NCI-H2081 treated with DMSO at 0.1 percent for 48 hours (cell line): ENCODE results near the gene DNAAF3.
"Not testable (repeated sequence)": the region's sequence is repeated elsewhere in the genome, so short reads cannot be mapped to it uniquely, and the experiment has no call there.

Experiments
- DNase-seq: peaks from one replicate; lab custom pipeline; 2025; lab: John Stamatoyannopoulos, UW

The DNAAF3 gene

DNA sequence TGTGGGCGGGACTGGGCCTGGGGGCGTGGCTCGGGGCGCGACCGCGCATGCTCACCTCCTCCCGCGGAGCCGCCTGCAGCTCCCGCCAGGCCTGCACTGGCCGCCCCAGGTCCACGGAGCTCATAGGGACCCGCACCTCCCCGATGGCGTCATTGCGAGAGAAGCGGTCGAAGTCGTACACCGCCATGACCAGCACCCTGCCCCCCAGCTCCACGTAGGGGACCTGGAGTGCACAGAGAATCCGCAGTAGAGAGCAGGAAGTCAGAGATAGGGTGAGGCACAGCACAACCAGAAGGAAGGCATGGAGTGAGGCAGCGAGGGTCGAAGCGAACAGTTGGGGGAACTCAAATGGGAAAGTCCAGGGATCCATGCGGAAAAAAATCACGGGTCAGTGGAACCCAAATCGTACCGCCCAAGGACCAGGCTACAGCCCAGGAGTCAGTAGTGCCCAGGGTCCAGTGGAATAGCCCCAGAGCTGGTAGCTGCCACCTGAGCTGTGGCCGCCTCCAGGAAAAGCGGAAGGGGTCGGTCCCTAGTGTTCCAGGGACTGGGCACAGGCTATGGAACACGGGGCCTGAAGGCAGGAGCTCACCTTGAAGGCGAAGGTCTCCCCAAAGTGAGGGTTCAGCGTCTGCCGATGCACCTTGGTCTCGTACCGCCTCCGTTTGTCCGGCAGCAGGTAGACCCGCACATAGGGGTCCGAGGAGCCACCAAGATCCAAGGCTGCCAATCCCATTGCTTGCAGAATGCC lies 8.9 kb upstream of the DNAAF3 start:
- DNase-seq, result no peak

DNA sequence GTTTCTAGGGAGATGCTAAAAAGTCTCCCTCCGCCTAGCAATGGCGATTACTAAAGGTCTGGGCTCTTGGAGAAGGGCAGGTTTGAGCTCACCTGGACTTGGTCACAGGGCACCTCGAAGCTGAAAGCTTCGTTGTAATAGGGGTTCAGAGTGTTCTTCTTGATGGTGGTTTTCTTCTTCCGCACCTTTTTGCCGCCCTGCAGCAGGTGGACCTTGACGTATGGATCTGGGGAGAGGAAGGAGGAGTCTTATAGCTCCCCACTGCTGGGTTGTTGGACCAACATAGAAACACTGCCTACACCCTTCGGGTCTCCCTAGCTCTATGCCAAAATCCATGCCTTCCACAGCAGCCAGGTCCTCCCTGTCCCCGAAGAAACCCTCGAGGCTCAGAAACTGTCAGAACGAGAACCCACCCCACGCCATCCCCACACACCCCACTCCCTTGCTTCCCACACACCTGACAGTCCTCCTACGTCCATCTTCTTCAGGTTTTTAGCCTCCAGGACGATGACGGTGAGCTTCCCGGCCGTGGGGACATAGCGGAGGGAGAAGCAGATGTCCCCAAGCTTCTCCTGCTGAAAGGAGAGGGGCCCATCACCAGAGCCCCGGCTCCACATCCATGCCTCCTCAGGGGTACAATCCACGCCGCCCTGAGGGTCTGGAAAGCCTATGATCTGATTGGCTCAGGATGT lies 8.2 kb upstream of the DNAAF3 start:
- DNase-seq, result no peak

DNA sequence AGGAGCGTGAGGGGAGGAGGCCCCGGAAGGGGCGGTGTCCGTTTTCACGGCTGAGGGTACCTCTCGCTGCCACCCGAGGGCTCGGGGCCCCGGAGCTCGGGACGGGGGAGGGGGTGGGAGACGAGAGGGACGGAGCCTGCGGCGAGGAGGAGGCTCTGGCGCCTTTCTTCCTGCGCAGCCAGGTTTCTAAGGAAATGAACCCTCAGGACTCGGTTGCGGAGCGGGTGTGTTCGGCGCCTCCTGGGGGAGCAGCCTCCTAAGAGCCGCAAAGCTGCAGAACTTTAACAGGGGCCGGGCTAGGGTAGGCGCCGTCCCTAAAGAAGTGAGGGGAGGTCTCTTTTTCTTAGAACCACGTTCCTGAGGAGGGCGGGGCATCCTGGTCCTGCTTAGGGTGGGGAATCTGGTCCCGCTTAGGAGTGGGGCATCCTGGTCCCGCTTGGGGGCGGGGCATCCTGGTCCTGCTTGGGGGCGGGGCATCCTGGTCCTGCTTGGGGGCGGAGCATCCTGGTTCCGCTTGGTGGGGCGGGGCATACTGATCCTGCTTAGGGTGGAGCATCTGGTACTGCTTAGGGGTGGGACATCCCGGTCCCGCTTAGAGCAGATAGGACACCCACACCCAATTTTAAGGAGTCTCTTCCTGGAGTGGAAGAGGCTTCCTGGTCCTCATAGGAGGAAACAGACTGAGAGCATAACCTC lies 7.4 kb upstream of the DNAAF3 start:
- no peak for DNase-seq

DNA sequence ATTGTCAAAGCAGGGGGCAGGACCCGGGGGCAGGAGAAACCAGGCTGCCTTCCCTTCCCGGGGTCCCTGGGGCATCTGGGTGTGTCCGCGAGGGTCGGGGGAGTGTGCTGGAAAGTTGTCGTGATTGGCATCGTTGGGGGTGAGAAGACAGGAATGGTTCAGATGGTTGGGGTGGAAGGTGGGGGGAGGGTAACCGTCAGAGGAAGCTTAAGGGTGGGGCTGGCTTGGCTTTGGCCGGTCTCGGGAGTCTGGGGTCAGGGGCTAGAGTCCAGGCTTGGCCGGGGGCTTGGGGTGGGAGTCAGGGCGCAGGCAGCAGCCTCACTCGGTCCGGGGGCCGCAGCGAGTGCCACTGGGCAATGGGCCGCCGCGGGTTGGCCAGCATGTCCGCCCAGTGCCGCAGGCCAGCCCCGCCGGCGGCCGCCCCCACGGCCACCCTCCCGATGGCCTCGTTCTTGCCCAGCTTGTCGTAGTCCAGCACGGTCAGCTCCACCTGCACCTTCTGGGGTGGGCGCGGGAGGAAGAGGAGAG lies 6.8 kb upstream of the DNAAF3 start:
- DNase-seq, result no peak

DNA sequence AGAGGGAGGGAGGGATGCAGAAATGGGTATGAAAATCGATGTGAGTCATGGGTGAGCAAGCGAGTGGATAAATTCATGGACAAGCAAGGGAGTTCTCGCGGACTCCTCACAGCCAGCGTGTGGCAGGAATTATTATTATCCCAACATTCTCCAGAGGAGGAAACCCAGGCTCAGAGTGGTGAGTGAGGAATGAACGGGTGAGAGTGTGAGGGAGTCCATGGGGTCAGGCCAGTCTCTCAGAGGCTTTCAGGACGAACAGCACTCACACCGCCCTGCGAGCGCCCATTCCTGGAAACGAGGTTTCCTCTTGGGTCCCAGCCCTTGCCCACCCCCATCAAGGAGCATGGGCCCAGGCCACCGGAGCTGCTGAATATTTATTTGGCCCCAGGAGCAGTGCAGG lies 6.3 kb upstream of the DNAAF3 start:
- DNase-seq, result no peak

DNA sequence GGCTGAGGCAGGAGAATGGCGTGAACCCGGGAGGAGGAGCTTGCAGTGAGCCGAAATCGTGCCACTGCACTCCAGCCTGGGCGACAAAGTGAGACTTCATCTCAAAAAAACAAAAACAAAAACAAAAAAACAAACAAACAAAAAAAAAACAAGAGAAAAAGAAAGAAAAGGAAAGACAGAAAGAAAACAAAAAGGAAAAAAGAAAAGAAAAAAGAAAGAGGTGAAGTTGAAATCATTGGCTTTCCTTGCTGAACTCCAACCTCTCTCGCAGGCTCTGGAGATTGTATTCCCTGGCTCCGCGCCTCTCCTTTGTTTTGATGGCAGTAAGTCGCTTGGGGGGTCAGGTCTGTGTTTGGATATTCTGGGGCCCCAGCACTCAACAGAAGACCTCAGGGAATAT lies 5.9 kb upstream of the DNAAF3 start:
- not testable (repeated sequence) for DNase-seq

DNA sequence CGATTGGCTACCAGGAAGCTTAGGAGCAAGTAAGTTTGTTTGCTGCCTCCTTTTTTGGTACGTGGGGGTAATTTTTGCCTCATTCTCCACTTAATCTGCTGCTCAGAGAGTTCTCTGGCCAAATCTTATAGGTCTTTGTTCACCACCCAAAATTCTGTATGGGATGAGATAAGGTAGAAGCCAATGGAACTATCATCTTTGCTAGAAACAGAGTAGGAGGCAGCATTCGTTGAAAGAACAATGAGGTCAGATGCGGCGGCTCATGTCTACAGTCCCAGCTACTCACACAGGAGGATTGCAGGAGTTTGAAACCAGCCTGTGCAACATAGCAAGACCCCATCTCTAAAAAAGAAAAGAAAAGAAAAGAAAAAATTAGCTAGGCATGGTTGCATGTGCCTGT lies 5.0 kb upstream of the DNAAF3 start:
- DNase-seq, result no peak

DNA sequence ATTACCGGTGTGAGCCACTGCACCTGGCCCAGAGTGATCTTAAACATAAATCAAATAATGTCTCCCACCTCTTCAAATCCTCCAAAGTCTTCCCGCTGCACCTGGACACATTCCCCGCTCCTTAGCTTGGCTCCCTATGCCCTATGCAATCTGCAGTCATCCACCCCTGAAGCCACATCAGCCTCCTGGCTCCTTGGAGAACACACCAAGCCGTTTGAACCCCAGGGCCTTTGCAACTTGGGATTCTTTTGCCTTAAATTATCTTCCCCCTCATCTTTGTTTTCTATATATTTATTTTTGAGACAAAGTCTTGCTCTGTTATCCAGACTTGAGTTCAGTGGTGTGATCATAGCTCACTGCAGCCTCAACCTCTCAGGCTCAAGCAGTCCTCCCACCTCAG lies 2.7 kb upstream of the DNAAF3 start:
- no peak for DNase-seq

DNA sequence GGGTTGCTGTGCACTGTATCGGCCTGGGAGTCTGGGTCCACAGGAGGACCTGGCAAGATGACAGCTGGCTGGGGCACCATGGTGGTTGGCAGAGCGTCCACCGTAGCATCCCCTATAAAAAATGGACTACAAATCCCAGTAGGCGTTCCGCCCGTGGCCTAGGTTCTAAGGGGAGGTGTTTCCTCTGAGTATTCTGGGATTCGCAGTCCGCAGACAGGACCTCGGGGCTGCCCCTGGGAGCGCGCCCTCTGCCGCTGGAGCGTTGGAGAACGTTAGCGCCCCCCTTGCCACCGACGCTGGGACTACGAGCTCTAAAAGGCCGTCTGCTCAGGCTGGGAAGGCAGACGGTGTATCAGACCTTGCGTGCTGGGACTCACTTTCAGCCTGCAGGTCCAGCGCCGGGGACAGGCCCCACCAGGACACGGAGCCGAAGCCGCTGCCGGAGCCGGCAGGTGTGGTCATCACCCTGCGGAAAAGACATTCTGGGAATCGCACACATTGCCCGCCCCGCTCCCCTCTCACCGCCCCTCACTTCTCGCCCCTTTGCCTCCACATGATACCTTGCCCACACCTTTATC lies 372 bp downstream of the DNAAF3 start:
- DNase-seq, result no peak

DNA sequence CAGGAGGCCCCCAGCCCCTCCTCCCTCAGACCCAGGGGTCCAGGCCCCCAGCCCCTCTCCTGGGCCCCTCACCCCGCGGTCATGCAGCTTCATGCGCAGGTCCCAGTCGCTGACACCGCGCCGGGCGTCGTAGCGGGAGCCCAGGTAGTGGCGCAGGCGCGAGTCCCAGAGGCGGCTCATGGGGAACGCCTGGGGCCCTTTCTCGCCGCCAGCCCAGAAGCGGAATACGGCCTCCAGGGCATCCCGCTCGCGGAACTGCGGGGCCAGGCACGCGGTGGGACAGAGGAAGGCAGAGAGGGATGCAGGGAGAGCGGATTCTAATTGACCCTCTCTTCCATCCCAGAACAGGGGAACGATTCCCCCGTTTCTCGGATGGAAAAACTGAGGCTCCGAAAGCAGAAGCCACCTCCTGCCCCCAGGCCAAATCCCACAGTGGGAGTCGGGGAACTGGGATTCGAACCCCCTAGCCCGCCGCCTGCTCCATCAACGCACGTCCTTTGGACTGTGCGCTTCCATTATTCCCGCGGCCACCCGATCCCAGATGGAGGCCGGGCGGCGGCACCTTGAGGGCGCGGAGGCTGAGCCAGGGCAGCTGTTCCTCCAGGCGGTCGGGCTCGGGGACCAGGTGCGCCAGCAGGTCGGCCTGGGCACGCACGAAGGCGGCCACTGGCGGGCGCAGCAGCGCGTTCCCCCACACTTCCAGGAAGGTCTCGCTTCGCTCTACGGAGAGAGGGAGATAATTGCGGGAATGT lies 4.7 kb downstream of the DNAAF3 start:
- DNase-seq, result no peak

DNA sequence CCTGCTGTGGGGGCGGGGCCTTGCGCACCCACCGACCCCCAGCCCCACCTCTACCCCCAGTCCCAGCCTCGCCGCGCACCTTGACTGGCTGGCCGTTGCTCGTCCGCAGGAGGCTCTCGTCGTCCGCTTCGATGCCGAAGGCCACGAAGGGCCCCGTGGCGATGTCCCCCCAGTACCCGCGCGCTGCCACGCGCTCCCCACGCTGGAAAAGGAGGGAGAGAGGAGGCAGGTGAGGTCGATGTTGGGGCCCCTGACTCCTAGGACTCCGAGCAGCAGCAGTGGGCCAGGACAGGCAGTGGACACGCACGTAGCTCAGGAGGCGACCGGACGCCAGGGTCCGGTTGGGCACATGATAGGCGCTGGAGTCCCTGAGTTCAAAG lies 5.4 kb downstream of the DNAAF3 start:
- no peak for DNase-seq

DNA sequence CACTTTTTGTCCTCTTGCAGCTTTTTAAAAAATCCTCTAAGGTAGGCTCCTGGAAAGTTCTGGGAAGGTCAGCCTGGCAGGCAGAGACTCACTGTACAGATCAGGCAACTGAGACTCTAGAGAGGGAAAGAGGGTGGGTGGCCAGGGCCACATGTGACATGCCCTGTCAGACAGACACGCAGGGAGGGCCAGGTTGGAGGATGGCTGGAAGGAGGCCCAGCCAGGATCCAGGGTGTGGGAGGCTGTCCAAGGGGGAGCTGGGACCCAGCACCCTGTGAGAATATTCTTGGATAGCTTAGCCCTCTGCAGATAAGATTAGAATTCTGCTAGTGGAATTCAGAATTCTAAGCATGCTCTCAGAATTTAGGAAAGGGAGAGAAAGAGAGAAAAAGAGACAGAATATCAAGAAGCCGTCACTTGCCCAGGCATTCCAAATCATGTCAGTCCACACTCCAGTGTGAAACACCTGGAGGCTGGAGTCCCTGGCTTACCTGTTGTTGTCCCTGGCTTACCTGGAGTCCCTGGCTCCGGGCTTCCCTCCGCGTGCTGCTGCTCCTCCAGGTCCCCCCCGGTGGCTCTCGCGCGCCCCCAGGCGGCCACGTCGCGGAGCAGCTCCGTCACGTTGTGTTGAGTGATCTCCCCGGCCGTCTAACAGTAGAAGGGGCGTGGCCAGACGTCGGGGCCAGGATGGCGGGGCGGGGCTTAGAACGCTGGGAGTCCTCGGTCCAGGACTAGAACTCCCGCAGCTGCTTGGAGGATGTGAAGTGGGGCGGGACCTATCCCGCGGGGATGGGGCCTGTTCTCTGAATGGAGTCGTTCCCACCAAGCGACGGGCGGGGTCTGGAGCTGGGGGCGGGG lies 6.1 kb downstream of the DNAAF3 start:
- peak; percentile 56 for DNase-seq

DNA sequence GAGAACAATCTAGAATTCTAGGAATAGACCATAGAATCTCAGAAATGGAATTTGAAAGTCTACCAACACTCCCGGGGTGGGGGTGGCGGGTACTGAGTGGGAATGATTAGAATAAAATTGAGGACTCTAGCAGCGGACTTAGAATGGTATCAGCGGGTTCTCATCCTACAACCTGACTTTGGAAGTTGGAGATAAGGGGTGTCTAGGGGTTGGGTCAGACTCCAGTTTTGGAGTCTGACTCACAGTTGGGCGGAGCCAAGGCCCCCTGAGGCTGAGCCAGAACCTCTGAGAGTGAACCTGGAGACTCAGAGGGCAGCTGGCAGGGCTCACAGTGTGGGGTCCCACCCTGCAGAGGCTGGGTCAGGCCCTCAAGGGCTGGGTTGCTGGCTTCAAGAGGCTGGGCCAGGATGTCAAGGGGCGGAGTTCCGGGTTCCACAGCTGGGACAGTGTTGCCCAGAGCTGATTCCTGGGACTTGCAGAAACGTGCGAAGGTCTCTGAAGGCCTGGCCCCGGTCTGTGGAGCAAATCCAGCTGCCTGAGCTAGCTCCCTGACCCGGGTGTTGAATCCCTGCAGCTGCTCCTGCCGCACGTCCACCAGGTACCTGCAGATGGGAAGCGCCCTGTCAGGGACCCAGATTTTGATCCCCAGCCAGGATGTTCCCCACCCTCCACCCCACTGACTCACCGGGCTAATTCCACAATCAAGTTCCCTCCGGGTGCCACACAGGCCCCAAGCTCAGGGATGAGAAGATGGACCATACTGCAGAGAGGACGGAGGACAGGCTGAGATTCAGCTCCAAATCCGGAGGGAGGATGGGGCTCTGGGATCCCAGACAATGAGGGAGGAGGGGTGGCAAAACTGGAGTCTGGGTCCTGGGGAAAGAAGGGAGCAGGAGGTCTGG lies 7.3 kb downstream of the DNAAF3 start:
- no peak for DNase-seq

DNA sequence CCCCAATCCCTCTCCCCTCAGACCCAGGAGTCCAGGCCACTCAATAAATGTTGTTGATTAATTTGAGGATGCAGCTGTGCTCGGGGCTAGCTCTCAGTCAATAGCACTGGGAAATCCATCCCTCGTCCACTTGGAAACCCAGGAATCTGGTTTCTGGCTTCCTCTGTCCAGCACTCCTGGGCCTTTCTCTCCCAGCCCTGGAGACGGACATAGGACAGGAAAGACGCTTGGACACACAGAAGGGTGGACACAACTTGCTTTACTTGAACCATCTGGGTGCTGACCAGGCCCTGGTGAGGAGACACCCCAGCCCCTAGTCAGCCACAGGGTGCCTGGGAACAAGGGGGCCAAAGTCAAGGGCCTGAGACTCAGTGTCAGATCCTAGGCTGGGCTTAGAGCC lies 8.0 kb downstream of the DNAAF3 start:
- no peak for DNase-seq

DNA sequence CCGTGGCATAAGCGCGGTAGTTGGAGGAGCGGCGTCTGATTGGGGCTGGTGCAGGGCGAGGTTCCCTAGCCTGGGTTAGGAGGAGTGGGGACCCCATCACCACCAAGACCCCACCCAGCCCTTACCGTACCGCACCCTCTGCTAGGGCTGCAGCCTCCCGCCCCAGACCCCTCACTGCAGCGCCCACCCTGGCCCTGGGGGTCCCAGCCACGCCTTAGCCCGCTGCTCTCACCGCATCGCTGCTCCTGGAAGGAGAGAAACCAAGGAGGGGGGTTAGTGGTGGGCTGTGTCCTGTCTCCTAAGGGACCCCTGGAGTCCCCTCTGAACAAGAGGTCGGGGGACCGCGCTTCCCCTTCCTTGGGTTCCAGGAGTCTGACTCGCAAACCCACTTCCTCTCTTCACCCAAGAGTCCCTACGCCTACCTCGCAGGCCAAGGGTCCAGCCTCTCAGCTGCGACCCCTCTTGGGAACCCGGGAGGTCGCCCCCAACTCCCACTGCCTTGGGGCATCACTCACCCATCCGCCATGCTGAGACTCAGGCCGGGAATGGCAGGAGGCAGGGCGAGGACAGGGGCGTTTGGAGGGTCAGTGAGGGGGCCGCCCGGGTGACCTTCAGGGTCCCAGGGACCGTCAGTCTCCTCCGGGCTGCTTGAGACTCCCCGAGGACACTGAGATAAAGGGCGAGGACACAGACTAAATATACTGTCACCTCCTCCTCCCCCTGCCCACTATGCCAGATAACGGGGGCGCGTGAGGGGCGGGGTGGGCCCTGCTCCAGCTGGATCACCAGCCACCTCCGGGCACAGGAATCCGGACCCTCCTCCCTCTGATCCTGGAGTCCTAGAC lies 9.1 kb downstream of the DNAAF3 start, which contains the start of gene TNNI3:
TNNI3 (minus strand) TSS at position 669 of the 845 bp plus-strand sequence; CDS start at position 526, 143 bp downstream.
- no peak for DNase-seq

DNA sequence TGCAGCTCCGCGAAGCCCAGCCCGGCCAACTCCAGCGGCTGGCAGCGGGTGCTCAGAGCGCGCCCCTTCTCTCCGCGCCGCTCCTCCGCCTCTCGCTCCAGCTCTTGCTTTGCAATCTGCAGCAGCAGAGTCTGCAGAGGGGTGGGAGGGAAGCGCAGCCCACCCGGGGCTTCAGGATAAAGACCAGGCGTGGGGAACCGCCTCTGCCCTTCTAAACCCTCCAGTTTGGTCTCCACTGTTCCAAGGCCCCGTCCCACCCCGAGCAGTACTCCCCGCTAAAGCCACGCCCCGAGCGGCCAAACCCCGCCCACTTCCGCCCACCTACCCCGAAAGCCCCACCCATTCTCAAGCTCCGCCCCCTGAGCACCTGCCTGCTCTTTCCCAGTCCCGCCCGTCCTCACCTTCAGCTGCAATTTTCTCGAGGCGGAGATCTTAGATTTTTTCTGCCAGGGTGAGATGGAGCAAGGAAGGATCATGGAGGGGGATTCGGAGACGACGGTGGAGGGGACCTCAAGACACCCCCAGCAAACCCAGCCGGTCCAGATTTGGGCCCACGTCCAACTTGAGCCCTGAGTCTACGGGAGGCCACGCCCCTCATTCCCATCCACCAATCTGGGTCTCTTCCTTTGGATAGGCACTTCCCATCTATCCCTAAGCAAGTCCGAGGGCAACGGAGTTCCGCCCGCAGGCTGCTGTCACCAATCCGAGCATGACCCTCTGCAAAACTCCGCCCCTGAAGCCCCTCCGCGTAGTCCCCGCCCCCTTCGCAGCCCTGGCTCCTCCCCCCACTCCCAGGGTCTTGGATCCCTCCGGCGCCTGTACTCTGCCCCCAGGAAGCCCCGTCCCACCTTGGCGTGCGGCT lies 10.0 kb downstream of the DNAAF3 start:
- DNase-seq, result peak; percentile 43

DNA sequence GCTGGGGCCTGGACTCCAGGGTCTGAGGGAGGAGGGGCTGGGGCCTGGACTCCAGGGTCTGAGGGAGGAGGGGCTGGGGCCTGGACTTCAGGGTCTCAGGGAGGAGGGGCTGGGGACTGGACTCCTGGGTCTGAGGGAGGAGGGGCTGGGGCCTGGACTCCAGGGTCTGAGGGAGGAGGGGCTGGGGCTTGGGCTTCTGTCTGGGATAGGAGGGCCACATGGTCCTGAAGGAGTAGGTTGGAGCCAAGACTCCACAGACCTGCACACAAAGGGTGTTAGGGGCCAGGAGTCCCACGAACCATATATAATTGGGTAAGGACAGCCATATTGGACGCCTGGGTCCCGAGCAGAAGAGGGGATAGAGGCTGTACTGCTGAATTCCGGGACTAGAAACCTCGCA lies 10.6 kb downstream of the DNAAF3 start:
- DNase-seq, result not testable (repeated sequence)
